Measurements from ENCODE around the gene RNF125. TPM values are rescaled to one million over a fixed set of nuclear protein-coding genes. Genes with fewer than 3 reads are reported as not detected.

Gene RNF125
- total RNA-seq, 1 donor from 2014 or later, result 3.7 TPM

DNA sequence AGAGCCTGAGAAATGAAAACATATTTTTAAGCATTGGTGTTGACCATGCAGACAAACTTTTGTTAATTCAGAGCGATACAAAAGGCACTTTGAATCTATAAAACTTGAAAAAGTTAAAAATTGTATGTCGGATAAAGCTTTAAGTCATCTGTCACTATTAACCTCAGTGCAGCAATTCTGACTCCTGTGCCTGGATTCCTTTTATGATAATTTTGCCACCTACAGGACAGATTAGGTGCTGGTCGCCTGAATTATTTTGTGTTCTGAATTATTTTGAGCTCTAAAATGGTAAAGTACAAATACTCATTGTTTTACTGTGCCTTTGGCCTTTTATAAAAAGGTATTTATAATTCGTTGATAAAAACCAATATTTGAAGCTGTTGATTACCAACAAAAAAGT, 53.7 kb downstream of the RNF125 start:
- intact Hi-C loops (cut with DNase I), result no loop called here
- no peak for DNase-seq (ENCODE audit: extremely low spot score in 2 of 2)
- no peak overlapping the region for H3K27ac ChIP-seq
- TF ChIP-seq POLR2AphosphoS5 (IDR thresholded peaks at IDR 0.05; ENCODE audit: insufficient read depth in 1 of 2, low read depth in 1 of 2), result no peak
- TF ChIP-seq CTCF (IDR thresholded peaks at IDR 0.05), result peak in 1 of 3 experiments; percentile 11
- TF ChIP-seq POLR2A (IDR thresholded peaks at IDR 0.05), result no peak
- no peak overlapping the region for H3K4me3 ChIP-seq
- H3K9me3 ChIP-seq, result no peaks in the 10 kb centered on the region
- H3K27me3 ChIP-seq, result no peaks in the 10 kb centered on the region
- H3K4me1 ChIP-seq, result no peaks in the 10 kb centered on the region
- H3K36me3 ChIP-seq, result no peaks in the 10 kb centered on the region

- Histone ChIP-seq H3K4me3 (no peak overlapping the region), H3K9me3 (no peaks in the 10 kb centered on the region), H3K4me1 (no peaks in the 10 kb centered on the region), H3K36me3 (no peaks in the 10 kb centered on the region), H3K27me3 (no peaks in the 10 kb centered on the region), H3K27ac (no peak overlapping the region)
- TF ChIP-seq POLR2AphosphoS5 (IDR thresholded peaks at IDR 0.05; ENCODE audit: insufficient read depth in 1 of 2, low read depth in 1 of 2) (no peak), CTCF (IDR thresholded peaks at IDR 0.05) (no peak), POLR2A (IDR thresholded peaks at IDR 0.05) (no peak)
- intact Hi-C loops (cut with DNase I), result no loop called here
- no peak for DNase-seq (ENCODE audit: extremely low spot score in 2 of 2)
These were observed 55.6 kb downstream of the RNF125 start for GRCh38 chr18:32074206-32074605.

GRCh38 chr18:32078845-32079244, 60.2 kb downstream of the RNF125 start:
- Histone ChIP-seq H3K4me1 (no peaks in the 10 kb centered on the region), H3K4me3 (no peak overlapping the region), H3K27ac (no peak overlapping the region), H3K36me3 (no peaks in the 10 kb centered on the region), H3K27me3 (no peaks in the 10 kb centered on the region), H3K9me3 (no peaks in the 10 kb centered on the region)
- TF ChIP-seq CTCF (IDR thresholded peaks at IDR 0.05), result no peak
- TF ChIP-seq POLR2A (IDR thresholded peaks at IDR 0.05), result no peak
- intact Hi-C loops (cut with DNase I), result no loop called here
- no peak for DNase-seq (ENCODE audit: extremely low spot score in 2 of 2)

GRCh38 chr18:32081881-32082280, 63.3 kb downstream of the RNF125 start:
- TF ChIP-seq POLR2A (IDR thresholded peaks at IDR 0.05) (no peak), CTCF (IDR thresholded peaks at IDR 0.05) (no peak), POLR2AphosphoS5 (IDR thresholded peaks at IDR 0.05; ENCODE audit: insufficient read depth in 1 of 2, low read depth in 1 of 2) (no peak)
- Histone ChIP-seq H3K4me1 (peaks cover 14% of the 10 kb centered on the region), H3K9me3 (no peaks in the 10 kb centered on the region), H3K36me3 (no peaks in the 10 kb centered on the region), H3K4me3 (no peak overlapping the region), H3K27me3 (no peaks in the 10 kb centered on the region), H3K27ac (no peak overlapping the region)
- intact Hi-C loops (cut with DNase I), result no loop called here
- no peak for DNase-seq (ENCODE audit: extremely low spot score in 2 of 2)

GRCh38 chr18:32083781-32084180, 65.2 kb downstream of the RNF125 start:
- Histone ChIP-seq H3K4me1 (peaks cover 14% of the 10 kb centered on the region), H3K27ac (no peak overlapping the region), H3K9me3 (no peaks in the 10 kb centered on the region), H3K27me3 (no peaks in the 10 kb centered on the region), H3K4me3 (no peak overlapping the region), H3K36me3 (no peaks in the 10 kb centered on the region)
- intact Hi-C loops (cut with DNase I), result no loop called here
- TF ChIP-seq POLR2AphosphoS5 (IDR thresholded peaks at IDR 0.05; ENCODE audit: insufficient read depth in 1 of 2, low read depth in 1 of 2) (no peak), POLR2A (IDR thresholded peaks at IDR 0.05) (no peak), CTCF (IDR thresholded peaks at IDR 0.05) (no peak)
- DNase-seq (ENCODE audit: extremely low spot score in 2 of 2), result no peak
